PFSK-1 (cell line): ENCODE measurements around the gene P4HB.

Experiments used
- FOXP2 ChIP-seq: optimal IDR thresholded peaks from 2 replicates; pipeline ENCODE3; 2011; ENCODE audit warnings: borderline replicate concordance, control low read depth, inconsistent platforms; ENCODE audit not compliant: insufficient read depth; ENCODE audit errors: extremely low read length, extremely low read depth
- POLR2AphosphoS5 ChIP-seq: IDR thresholded peaks from 2 replicates; pipeline ENCODE4 v1.6.1; 2012; ENCODE audit warnings: low read depth, mild to moderate bottlenecking, control low read depth, low read length, moderate library complexity
- SIN3A ChIP-seq: IDR thresholded peaks from 2 replicates; pipeline ENCODE4 v1.6.1; 2012; ENCODE audit warnings: mild to moderate bottlenecking, low read length, moderate library complexity, borderline replicate concordance; ENCODE audit not compliant: insufficient read depth
- TAF1 ChIP-seq: IDR thresholded peaks from 2 replicates; pipeline ENCODE4 v1.6.1; 2012; ENCODE audit warnings: low read length, control low read depth, borderline replicate concordance; ENCODE audit not compliant: insufficient read depth
- TF ChIP-seq, protein P1 (sequence below), 2 experiments: IDR thresholded peaks; 2 replicates each; pipeline versions ENCODE4 v1.6.1 to v1.8.0; 2011 to 2012; ENCODE audit warnings: low read depth in 2 of 2, low read length in 2 of 2, control low read depth in 1 of 2, inconsistent platforms in 1 of 2, mild to moderate bottlenecking in 1 of 2, moderate library complexity in 1 of 2; ENCODE audit not compliant: insufficient read depth in 1 of 2

Gene P4HB

DNA sequence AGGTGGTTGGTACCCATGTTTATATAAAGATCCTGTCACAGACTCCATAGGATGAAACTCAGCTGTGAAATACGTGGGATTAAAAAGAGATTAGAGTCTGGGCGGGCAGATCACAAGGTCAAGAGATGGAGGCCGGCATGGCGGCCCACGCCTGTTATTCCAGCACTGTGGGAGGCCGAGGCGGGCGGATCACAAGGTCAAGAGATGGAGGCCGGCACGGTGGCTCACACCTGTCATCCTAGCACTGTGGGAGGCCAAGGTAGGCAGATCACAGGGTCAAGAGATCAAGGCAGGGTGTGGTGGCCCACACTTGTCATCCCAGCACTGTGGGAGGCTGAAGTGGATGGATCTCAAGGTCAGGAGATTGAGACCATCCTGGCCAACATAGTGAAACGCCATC, 35.1 kb upstream of the P4HB start:
- TF ChIP-seq FOXP2 (no peak), TAF1 (no peak), SIN3A (no peak), POLR2AphosphoS5 (no peak)
- TF ChIP-seq, protein P1, sequence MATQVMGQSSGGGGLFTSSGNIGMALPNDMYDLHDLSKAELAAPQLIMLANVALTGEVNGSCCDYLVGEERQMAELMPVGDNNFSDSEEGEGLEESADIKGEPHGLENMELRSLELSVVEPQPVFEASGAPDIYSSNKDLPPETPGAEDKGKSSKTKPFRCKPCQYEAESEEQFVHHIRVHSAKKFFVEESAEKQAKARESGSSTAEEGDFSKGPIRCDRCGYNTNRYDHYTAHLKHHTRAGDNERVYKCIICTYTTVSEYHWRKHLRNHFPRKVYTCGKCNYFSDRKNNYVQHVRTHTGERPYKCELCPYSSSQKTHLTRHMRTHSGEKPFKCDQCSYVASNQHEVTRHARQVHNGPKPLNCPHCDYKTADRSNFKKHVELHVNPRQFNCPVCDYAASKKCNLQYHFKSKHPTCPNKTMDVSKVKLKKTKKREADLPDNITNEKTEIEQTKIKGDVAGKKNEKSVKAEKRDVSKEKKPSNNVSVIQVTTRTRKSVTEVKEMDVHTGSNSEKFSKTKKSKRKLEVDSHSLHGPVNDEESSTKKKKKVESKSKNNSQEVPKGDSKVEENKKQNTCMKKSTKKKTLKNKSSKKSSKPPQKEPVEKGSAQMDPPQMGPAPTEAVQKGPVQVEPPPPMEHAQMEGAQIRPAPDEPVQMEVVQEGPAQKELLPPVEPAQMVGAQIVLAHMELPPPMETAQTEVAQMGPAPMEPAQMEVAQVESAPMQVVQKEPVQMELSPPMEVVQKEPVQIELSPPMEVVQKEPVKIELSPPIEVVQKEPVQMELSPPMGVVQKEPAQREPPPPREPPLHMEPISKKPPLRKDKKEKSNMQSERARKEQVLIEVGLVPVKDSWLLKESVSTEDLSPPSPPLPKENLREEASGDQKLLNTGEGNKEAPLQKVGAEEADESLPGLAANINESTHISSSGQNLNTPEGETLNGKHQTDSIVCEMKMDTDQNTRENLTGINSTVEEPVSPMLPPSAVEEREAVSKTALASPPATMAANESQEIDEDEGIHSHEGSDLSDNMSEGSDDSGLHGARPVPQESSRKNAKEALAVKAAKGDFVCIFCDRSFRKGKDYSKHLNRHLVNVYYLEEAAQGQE (IDR thresholded peaks at IDR 0.05; ENCODE audit: insufficient read depth in 1 of 2, low read depth in 2 of 2, low read length in 2 of 2): no peak

DNA sequence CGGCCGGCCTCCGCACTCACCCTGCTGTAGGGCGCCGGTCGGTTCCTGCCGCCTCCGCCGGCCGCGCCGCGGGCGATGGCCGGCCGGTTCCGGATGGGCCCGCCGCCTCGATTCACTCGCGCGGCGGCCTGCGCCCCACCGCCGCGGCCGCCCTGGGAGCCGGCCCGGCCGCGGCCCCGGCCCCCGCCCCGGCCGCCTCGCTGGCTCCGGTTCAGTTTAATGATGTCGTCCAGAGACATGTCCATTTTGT, 30.9 kb upstream of the P4HB start:
- TF ChIP-seq POLR2AphosphoS5 (no peak), TAF1 (no peak), FOXP2 (no peak), SIN3A (no peak)
- TF ChIP-seq, protein P1 (IDR thresholded peaks at IDR 0.05; ENCODE audit: insufficient read depth in 1 of 2, low read depth in 2 of 2, low read length in 2 of 2): no peak

DNA sequence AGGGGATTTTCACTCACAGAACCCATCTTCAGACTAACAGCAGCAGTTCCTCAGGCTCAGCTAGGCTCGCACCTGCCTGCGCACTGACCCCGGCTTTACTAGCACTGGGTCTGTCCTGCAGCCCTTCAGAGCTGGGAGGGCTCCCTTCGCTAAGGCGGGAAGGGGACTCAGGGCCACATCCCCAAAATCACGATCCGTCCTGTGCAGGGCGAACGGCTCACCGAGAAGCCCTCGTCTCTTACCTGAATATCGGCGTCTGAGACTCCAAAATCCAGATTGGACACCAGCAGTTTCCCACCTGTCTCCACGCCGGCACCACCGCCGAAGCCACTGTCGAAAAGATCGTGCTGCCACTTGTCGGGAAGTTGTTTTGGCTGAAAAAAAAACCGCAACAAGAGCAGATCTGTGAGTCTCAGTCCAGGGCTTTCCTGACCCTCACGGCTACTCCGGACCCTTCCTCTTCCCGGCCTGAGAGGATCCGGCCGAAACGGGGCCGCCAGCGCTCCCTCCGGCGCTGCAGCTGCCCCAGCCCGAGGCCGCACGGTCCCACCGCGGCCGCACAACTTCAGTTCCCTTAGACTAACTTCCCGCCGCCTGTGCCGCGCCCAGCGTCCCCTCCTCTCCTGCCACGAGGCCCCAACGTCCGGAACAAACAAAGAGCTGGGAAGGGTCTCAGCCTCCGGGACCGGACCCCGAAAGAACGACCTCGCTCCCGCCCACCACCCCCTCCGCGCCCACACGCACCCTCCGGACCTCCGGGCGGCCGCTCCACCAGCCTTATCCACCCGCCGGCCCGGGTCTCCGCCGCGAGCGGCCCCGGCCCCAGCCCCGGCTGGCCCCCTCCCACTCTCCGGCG, 30.3 kb upstream of the P4HB start:
- TF ChIP-seq FOXP2: no peak
- TF ChIP-seq, protein P1 (IDR thresholded peaks at IDR 0.05; ENCODE audit: insufficient read depth in 1 of 2, low read depth in 2 of 2, low read length in 2 of 2): 0 out of 4 replicates have a peak, but pooled peaks of 1 of the 2 experiments have one; percentile 39

DNA sequence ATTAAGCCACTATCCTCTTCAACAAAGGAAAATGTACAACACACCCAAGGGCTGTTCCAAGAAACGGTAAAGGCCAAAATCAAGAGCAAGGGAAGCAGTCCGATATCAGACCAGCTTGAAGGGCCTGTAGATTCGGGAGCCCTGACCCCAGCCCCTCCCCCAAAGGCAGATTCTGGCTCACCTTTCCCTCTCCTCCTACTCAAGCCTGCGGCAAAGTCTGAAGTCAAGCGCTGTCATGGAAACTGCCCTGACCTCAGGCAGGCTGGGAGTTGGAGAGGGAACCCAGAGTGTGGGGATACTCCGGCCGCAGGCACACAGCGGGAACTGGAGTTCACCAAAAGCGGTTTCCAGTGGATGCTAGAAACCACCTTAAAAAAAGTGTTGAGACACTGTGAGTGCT, 29.3 kb upstream of the P4HB start:
- TF ChIP-seq TAF1 (no peak), SIN3A (no peak), FOXP2 (no peak), POLR2AphosphoS5 (no peak)
- TF ChIP-seq, protein P1 (IDR thresholded peaks at IDR 0.05; ENCODE audit: insufficient read depth in 1 of 2, low read depth in 2 of 2, low read length in 2 of 2): no peak
